Suprapubic skin (tissue), 4 donors: ENCODE data around the gene CTXND1.

Experiments used
- EP300 ChIP-seq: sonication (generic); formaldehyde crosslinking; IDR thresholded peaks from one replicate; pipeline ENCODE4 v1.6.1; 2017; ENCODE audit warnings: antibody characterized with exemption
- POLR2A ChIP-seq, 2 donors: fragments of 450-650 bp; IDR thresholded peaks; one replicate each; pipeline ENCODE4 v1.6.1; 2017; ENCODE audit warnings: antibody characterized with exemption in 2 of 2, mild to moderate bottlenecking in 2 of 2, moderate library complexity in 2 of 2
- POLR2AphosphoS5 ChIP-seq, 3 donors: sonication (generic); formaldehyde crosslinking; IDR thresholded peaks; one replicate each; pipeline ENCODE4 v1.6.1; 2017; ENCODE audit warnings: antibody characterized with exemption in 3 of 3
- TF ChIP-seq, protein P1 (sequence below), 2 donors: fragments of 200-600 bp in 1 of 2; fragments of 450-650 bp in 1 of 2; sonication (generic) in 1 of 2; IDR thresholded peaks; one replicate each; pipeline ENCODE4 v1.5.1; 2016 to 2019; ENCODE audit warnings: antibody characterized with exemption in 2 of 2, mild to moderate bottlenecking in 1 of 2, moderate library complexity in 1 of 2

DNA sequence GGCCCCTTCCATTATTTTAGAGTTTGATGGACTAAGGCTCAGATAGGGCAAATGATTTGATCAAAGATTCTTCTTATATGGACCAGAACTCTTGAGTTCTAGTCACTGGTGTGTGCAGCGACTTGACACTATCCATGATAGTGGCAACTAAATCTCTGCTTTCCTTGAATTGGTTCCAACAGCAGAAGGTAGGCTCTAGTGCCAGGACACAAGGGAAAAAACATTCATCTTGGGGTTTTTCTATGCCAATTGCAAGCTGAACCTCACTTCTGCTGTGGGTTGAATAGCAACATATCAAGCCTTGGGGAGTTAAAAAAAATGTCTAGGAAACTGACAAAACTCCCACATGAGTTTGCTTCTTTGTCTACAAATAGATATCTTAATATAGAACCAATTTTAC, 35.1 kb downstream of the CTXND1 start:
- TF ChIP-seq, protein P1, sequence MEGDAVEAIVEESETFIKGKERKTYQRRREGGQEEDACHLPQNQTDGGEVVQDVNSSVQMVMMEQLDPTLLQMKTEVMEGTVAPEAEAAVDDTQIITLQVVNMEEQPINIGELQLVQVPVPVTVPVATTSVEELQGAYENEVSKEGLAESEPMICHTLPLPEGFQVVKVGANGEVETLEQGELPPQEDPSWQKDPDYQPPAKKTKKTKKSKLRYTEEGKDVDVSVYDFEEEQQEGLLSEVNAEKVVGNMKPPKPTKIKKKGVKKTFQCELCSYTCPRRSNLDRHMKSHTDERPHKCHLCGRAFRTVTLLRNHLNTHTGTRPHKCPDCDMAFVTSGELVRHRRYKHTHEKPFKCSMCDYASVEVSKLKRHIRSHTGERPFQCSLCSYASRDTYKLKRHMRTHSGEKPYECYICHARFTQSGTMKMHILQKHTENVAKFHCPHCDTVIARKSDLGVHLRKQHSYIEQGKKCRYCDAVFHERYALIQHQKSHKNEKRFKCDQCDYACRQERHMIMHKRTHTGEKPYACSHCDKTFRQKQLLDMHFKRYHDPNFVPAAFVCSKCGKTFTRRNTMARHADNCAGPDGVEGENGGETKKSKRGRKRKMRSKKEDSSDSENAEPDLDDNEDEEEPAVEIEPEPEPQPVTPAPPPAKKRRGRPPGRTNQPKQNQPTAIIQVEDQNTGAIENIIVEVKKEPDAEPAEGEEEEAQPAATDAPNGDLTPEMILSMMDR (IDR thresholded peaks at IDR 0.05) = no peak
- TF ChIP-seq POLR2AphosphoS5 (IDR thresholded peaks at IDR 0.05) = no peak
- TF ChIP-seq POLR2A (IDR thresholded peaks at IDR 0.05) = no peak
- TF ChIP-seq EP300 = no peak
